Astrocyte of the spinal cord (primary cell): ENCODE results near the gene SLCO3A1.

Experiments
- DNase-seq: peaks from one replicate; pipeline ENCODE4 v3.0.0; 2011; ENCODE audit warnings: low read depth, low spot score
- H3K4me3 ChIP-seq: 2 replicates; pipeline ENCODE4 v1.5.1; 2011; ENCODE audit warnings: low read depth, mild to moderate bottlenecking, low read length, moderate library complexity
- in situ Hi-C: cut with HindIII; loops from 2 replicates; pipeline ENCODE4 v1.10.0; 2017; ENCODE audit warnings: low sequenced_read_pairs
- TF ChIP-seq, protein P1 (sequence below): IDR thresholded peaks from 2 replicates; pipeline ENCODE4 v1.5.1; 2012; ENCODE audit warnings: low read depth, mild to moderate bottlenecking, low read length, inconsistent platforms

SLCO3A1 gene

DNA sequence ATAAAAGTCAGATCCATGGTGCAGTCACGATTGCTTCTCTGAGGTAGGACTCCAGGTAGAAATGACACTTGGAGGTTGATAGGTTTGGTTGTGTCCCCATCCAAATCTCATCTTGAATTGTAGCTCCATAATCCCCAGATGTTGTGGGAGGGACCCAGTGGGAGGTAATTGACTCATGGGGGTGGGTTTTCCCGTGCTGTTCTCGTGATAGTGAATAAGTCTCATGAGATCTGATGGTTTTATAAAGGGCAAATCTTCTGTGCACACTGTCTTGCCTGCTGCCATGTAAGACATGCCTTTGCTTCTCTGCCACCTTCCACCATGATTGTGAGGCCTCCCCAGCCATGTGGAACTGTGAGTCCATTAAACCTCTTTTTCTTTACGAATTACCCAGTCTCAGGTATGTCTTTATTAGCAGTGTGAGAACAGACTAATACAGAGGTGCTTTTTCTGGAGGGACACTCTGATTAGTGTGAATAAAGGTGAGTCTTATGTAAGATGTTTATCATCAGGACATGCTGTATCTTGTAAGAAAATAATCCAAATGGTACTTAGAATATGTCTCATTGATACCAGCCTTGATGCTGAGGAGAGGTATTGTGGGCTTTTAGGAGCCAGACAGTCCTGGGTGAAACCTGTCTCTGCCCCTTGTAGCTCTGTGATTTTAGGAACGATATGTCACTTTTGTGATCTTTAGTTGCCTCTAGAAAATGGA is 43.0 kb downstream of the SLCO3A1 start:
- TF ChIP-seq, protein P1, sequence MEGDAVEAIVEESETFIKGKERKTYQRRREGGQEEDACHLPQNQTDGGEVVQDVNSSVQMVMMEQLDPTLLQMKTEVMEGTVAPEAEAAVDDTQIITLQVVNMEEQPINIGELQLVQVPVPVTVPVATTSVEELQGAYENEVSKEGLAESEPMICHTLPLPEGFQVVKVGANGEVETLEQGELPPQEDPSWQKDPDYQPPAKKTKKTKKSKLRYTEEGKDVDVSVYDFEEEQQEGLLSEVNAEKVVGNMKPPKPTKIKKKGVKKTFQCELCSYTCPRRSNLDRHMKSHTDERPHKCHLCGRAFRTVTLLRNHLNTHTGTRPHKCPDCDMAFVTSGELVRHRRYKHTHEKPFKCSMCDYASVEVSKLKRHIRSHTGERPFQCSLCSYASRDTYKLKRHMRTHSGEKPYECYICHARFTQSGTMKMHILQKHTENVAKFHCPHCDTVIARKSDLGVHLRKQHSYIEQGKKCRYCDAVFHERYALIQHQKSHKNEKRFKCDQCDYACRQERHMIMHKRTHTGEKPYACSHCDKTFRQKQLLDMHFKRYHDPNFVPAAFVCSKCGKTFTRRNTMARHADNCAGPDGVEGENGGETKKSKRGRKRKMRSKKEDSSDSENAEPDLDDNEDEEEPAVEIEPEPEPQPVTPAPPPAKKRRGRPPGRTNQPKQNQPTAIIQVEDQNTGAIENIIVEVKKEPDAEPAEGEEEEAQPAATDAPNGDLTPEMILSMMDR: no peak
- DNase-seq: no peak
- no peak overlapping the region for H3K4me3 ChIP-seq
- in situ Hi-C loops: no loop called here

- DNase-seq: no peak
- H3K4me3 ChIP-seq: no peak overlapping the region
- in situ Hi-C loops: no loop called here
- TF ChIP-seq, protein P1: no peak
These were observed 44.3 kb downstream of the SLCO3A1 start for GRCh38 chr15:91897585-91898372.

DNA sequence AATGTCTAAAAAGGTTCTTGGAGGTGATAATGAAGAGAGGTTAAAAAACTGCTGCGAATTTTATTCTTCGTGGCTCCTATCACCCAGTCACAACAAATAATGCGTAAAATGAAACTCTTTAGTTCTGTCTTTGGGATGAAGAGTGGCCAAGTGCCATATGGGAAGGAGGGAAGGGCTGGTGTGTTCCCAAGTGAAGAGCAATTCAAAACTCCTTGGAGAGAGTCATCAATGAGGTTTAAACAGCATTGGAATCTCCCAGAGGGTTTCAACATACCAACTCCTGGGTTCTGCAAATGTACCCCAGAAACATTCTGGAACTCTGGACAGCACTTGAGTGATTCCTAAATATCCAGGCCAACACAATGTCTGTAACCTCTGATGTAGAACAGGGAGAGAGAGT is 45.3 kb downstream of the SLCO3A1 start:
- H3K4me3 ChIP-seq: no peak overlapping the region
- no peak for DNase-seq
- TF ChIP-seq, protein P1: no peak
- in situ Hi-C loops: no loop called here

DNA sequence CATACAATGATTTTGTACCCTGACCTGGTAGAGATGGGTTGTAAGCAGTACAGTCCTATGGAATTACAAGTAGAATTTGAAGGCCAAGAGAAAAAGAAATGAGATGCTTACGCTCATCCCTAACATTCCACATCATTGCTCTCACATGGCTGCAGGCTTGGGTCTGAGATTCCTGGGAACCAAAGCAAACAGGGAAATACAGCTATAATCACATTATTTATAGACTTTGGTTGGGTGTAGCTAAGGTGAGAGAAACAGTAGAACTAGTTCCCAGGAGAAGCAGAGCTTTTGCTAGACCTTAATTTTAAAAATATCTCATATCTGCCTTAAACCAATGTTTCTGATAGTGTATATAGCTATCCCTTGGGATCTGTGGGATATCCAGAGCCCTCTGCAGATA is 51.4 kb downstream of the SLCO3A1 start:
- no peak overlapping the region for H3K4me3 ChIP-seq
- TF ChIP-seq, protein P1: no peak
- in situ Hi-C loops: no loop called here
- DNase-seq: no peak

DNA sequence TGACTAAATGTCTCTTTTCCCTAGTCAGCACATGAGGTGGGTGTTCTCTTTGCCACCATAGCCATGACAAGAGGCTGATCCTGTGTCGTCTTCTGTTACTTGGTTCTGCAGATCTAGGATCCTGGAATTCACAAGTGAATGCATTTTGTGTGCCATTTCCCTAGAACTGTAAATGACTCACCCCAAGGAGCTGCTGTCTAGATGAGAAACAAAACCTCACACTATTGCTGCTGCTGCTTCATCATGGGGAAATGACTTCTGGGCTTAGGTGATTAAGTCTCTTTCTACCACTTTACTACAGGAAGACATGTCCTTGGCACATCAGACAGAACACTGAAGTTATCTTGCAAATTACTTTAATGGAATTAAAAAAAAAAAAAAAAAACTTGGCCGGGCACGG is 54.9 kb downstream of the SLCO3A1 start:
- TF ChIP-seq, protein P1: no peak

DNA sequence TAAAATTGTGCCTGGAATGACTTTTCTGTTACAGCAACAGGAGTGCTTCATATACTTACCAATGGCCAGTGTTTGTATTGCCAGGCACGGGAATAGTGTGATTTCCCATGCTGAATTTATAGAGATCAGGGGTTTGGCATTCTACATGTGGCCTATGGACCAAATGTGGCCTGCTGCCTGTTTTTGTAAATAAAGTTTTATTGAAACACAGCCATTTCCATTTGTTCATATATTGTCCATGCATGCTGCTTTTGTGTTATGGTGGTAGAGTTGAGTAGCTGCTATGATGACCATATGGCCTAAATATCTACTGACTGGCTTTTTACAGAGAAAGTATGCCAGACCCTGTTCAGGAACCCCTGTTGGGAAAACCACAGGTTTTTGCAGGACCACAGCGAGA is 55.6 kb downstream of the SLCO3A1 start:
- DNase-seq: no peak
- in situ Hi-C loops: no loop called here
- H3K4me3 ChIP-seq: no peak overlapping the region
- TF ChIP-seq, protein P1: no peak

More for the DNA sequence above, 54.9 kb downstream of the SLCO3A1 start:
- in situ Hi-C loops: no loop called here
- H3K4me3 ChIP-seq: no peak overlapping the region
- DNase-seq: peak; percentile 57
